ENCODE measurements around the gene TRIM43B. TPM values are rescaled to one million over a fixed set of nuclear protein-coding genes. Genes with fewer than 3 reads are reported as not detected.
"Not testable (repeated sequence)": the region's sequence is repeated elsewhere in the genome, so short reads cannot be mapped to it uniquely, and the experiment has no call there.

Gene TRIM43B
- total and polyA plus RNA-seq, 4 donors: not detected

GRCh38 chr2:95442474-95443099, 42.0 kb downstream of the TRIM43B start:
- DNase-seq (ENCODE audit: low spot score); H3K9ac ChIP-seq (ENCODE audit: low read depth in 1 of 2, low read length in 2 of 2); H3K4me3 ChIP-seq (ENCODE audit: low read depth in 1 of 3, low read length in 3 of 3); H3K9me3 ChIP-seq (ENCODE audit: control insufficient read depth in 4 of 4, low read length in 3 of 4); H3K4me1 ChIP-seq (ENCODE audit: control insufficient read depth in 4 of 4, insufficient read depth in 4 of 4, low read length in 3 of 4); H3K27ac ChIP-seq (ENCODE audit: low read depth in 1 of 2, low read length in 2 of 2); H3K36me3 ChIP-seq (ENCODE audit: control insufficient read depth in 4 of 4, insufficient read depth in 3 of 4, low read depth in 1 of 4, low read length in 3 of 4); H3K27me3 ChIP-seq (ENCODE audit: control insufficient read depth in 4 of 4, insufficient read depth in 4 of 4, low read length in 3 of 4): not testable (repeated sequence)
- WGBS: no CpG with 5 or more reads among the region's 2 CpGs

GRCh38 chr2:95435872-95436209, 48.7 kb downstream of the TRIM43B start:
- 90% methylated on average over 3 of the region's 5 CpGs for WGBS

GRCh38 chr2:95435162-95435871, 49.2 kb downstream of the TRIM43B start:
- DNase-seq (ENCODE audit: low spot score); H3K4me1 ChIP-seq (ENCODE audit: control insufficient read depth in 4 of 4, insufficient read depth in 4 of 4, low read length in 3 of 4); H3K36me3 ChIP-seq (ENCODE audit: control insufficient read depth in 4 of 4, insufficient read depth in 3 of 4, low read depth in 1 of 4, low read length in 3 of 4); H3K27me3 ChIP-seq (ENCODE audit: control insufficient read depth in 4 of 4, insufficient read depth in 4 of 4, low read length in 3 of 4); H3K27ac ChIP-seq (ENCODE audit: low read depth in 1 of 2, low read length in 2 of 2); H3K9me3 ChIP-seq (ENCODE audit: control insufficient read depth in 4 of 4, low read length in 3 of 4); H3K4me3 ChIP-seq (ENCODE audit: low read depth in 1 of 3, low read length in 3 of 3); H3K9ac ChIP-seq (ENCODE audit: low read depth in 1 of 2, low read length in 2 of 2): not testable (repeated sequence)
- no CpG with 5 or more reads among the region's 30 CpGs for WGBS

More at GRCh38 chr2:95435872-95436209, 48.7 kb downstream of the TRIM43B start:
- H3K9me3 ChIP-seq (ENCODE audit: control insufficient read depth in 4 of 4, low read length in 3 of 4); H3K4me1 ChIP-seq (ENCODE audit: control insufficient read depth in 4 of 4, insufficient read depth in 4 of 4, low read length in 3 of 4); DNase-seq (ENCODE audit: low spot score); H3K9ac ChIP-seq (ENCODE audit: low read depth in 1 of 2, low read length in 2 of 2); H3K27ac ChIP-seq (ENCODE audit: low read depth in 1 of 2, low read length in 2 of 2); H3K4me3 ChIP-seq (ENCODE audit: low read depth in 1 of 3, low read length in 3 of 3); H3K27me3 ChIP-seq (ENCODE audit: control insufficient read depth in 4 of 4, insufficient read depth in 4 of 4, low read length in 3 of 4); H3K36me3 ChIP-seq (ENCODE audit: control insufficient read depth in 4 of 4, insufficient read depth in 3 of 4, low read depth in 1 of 4, low read length in 3 of 4): not testable (repeated sequence)

- not testable (repeated sequence) for DNase-seq (ENCODE audit: low spot score); H3K9me3 ChIP-seq (ENCODE audit: control insufficient read depth in 4 of 4, low read length in 3 of 4); H3K4me1 ChIP-seq (ENCODE audit: control insufficient read depth in 4 of 4, insufficient read depth in 4 of 4, low read length in 3 of 4); H3K4me3 ChIP-seq (ENCODE audit: low read depth in 1 of 3, low read length in 3 of 3); H3K27ac ChIP-seq (ENCODE audit: low read depth in 1 of 2, low read length in 2 of 2); H3K9ac ChIP-seq (ENCODE audit: low read depth in 1 of 2, low read length in 2 of 2); H3K27me3 ChIP-seq (ENCODE audit: control insufficient read depth in 4 of 4, insufficient read depth in 4 of 4, low read length in 3 of 4); H3K36me3 ChIP-seq (ENCODE audit: control insufficient read depth in 4 of 4, insufficient read depth in 3 of 4, low read depth in 1 of 4, low read length in 3 of 4)
- WGBS: 86% methylated on average over 2 of the region's 3 CpGs
Observed at GRCh38 chr2:95434507-95435076, 50.0 kb downstream of the TRIM43B start.

- H3K27me3 ChIP-seq (ENCODE audit: control insufficient read depth in 4 of 4, insufficient read depth in 4 of 4, low read length in 3 of 4); H3K27ac ChIP-seq (ENCODE audit: low read depth in 1 of 2, low read length in 2 of 2): not testable (repeated sequence)
Observed at GRCh38 chr2:95433973-95434372, 50.6 kb downstream of the TRIM43B start.

GRCh38 chr2:95433373-95433772, 51.2 kb downstream of the TRIM43B start:
- not testable (repeated sequence) for DNase-seq (ENCODE audit: low spot score); H3K9ac ChIP-seq (ENCODE audit: low read depth in 1 of 2, low read length in 2 of 2); H3K4me3 ChIP-seq (ENCODE audit: low read depth in 1 of 3, low read length in 3 of 3); H3K27me3 ChIP-seq (ENCODE audit: control insufficient read depth in 4 of 4, insufficient read depth in 4 of 4, low read length in 3 of 4); H3K27ac ChIP-seq (ENCODE audit: low read depth in 1 of 2, low read length in 2 of 2); H3K36me3 ChIP-seq (ENCODE audit: control insufficient read depth in 4 of 4, insufficient read depth in 3 of 4, low read depth in 1 of 4, low read length in 3 of 4); H3K9me3 ChIP-seq (ENCODE audit: control insufficient read depth in 4 of 4, low read length in 3 of 4); H3K4me1 ChIP-seq (ENCODE audit: control insufficient read depth in 4 of 4, insufficient read depth in 4 of 4, low read length in 3 of 4)
- 83% methylated on average over 1 of the region's 4 CpGs for WGBS

More at GRCh38 chr2:95433973-95434372, 50.6 kb downstream of the TRIM43B start:
- DNase-seq (ENCODE audit: low spot score); H3K9ac ChIP-seq (ENCODE audit: low read depth in 1 of 2, low read length in 2 of 2); H3K9me3 ChIP-seq (ENCODE audit: control insufficient read depth in 4 of 4, low read length in 3 of 4); H3K36me3 ChIP-seq (ENCODE audit: control insufficient read depth in 4 of 4, insufficient read depth in 3 of 4, low read depth in 1 of 4, low read length in 3 of 4); H3K4me1 ChIP-seq (ENCODE audit: control insufficient read depth in 4 of 4, insufficient read depth in 4 of 4, low read length in 3 of 4); H3K4me3 ChIP-seq (ENCODE audit: low read depth in 1 of 3, low read length in 3 of 3): not testable (repeated sequence)
- 92% methylated on average over 2 of the region's 2 CpGs for WGBS

GRCh38 chr2:95429748-95430467, 54.6 kb downstream of the TRIM43B start:
- WGBS: no CpG with 5 or more reads among the region's 8 CpGs
- DNase-seq (ENCODE audit: low spot score): not testable (repeated sequence)

GRCh38 chr2:95427196-95427867, 57.2 kb downstream of the TRIM43B start:
- WGBS: 69% methylated on average over 14 of the region's 30 CpGs
- H3K4me1 ChIP-seq (ENCODE audit: control insufficient read depth in 4 of 4, insufficient read depth in 4 of 4, low read length in 3 of 4); H3K9me3 ChIP-seq (ENCODE audit: control insufficient read depth in 4 of 4, low read length in 3 of 4); H3K27ac ChIP-seq (ENCODE audit: low read depth in 1 of 2, low read length in 2 of 2); H3K4me3 ChIP-seq (ENCODE audit: low read depth in 1 of 3, low read length in 3 of 3); DNase-seq (ENCODE audit: low spot score); H3K27me3 ChIP-seq (ENCODE audit: control insufficient read depth in 4 of 4, insufficient read depth in 4 of 4, low read length in 3 of 4); H3K9ac ChIP-seq (ENCODE audit: low read depth in 1 of 2, low read length in 2 of 2); H3K36me3 ChIP-seq (ENCODE audit: control insufficient read depth in 4 of 4, insufficient read depth in 3 of 4, low read depth in 1 of 4, low read length in 3 of 4): not testable (repeated sequence)

More at GRCh38 chr2:95429748-95430467, 54.6 kb downstream of the TRIM43B start:
- H3K27me3 ChIP-seq (ENCODE audit: control insufficient read depth in 4 of 4, insufficient read depth in 4 of 4, low read length in 3 of 4); H3K9ac ChIP-seq (ENCODE audit: low read depth in 1 of 2, low read length in 2 of 2); H3K4me1 ChIP-seq (ENCODE audit: control insufficient read depth in 4 of 4, insufficient read depth in 4 of 4, low read length in 3 of 4); H3K4me3 ChIP-seq (ENCODE audit: low read depth in 1 of 3, low read length in 3 of 3); H3K36me3 ChIP-seq (ENCODE audit: control insufficient read depth in 4 of 4, insufficient read depth in 3 of 4, low read depth in 1 of 4, low read length in 3 of 4); H3K9me3 ChIP-seq (ENCODE audit: control insufficient read depth in 4 of 4, low read length in 3 of 4); H3K27ac ChIP-seq (ENCODE audit: low read depth in 1 of 2, low read length in 2 of 2): not testable (repeated sequence)

All from liver (tissue), 9 donors.